Caco-2 (cell line): ENCODE data around the gene GARRE1. TPM values are rescaled to one million over a fixed set of nuclear protein-coding genes. Genes with fewer than 3 reads are reported as not detected.

Source experiments
- BruUV-seq: library from RNA; stranded (reverse); fragments of 400-500 nt; replicated peaks from 2 replicates; lab custom pipeline; 2021; lab: Mats Ljungman, UMichigan
- CTCF ChIA-PET: fragments of 300-600 bp; sonication (Branson Sonifier 250); formaldehyde crosslinking; loops from one replicate; lab custom pipeline; 2022; ENCODE audit warnings: antibody characterized with exemption; lab: Charles Lee
- POLR2A ChIA-PET: fragments of 300-600 bp; sonication (Branson Sonifier 250); formaldehyde crosslinking; loops from one replicate; lab custom pipeline; 2022; ENCODE audit warnings: antibody characterized with exemption; lab: Charles Lee
- DNase-seq, 2 experiments: peaks; one replicate each; pipeline versions ENCODE4 v3.0.0 to v3.0.0-alpha.2; 2020 to 2022
- H3K27me3 ChIP-seq: replicated peaks from 2 replicates; pipeline ENCODE4 v1.6.0; 2011; ENCODE audit warnings: low read length; ENCODE audit not compliant: control insufficient read depth, insufficient read depth
- H3K36me3 ChIP-seq: 2 replicates; pipeline ENCODE4 v1.5.1; 2011; ENCODE audit warnings: low read length; ENCODE audit not compliant: control insufficient read depth, insufficient read depth
- H3K4me1 ChIP-seq: fragments of 250-450 bp; sonication (Bioruptor Pico); 2 replicates; pipeline ENCODE4 v1.5.1; 2020; ENCODE audit warnings: mild to moderate bottlenecking
- H3K4me3 ChIP-seq: 2 replicates; pipeline ENCODE4 v1.5.1; 2011; ENCODE audit warnings: low read depth, mild to moderate bottlenecking, control low read depth, low read length
- H3K9me3 ChIP-seq: fragments of 250-450 bp; sonication (Bioruptor Pico); 2 replicates; pipeline ENCODE4 v1.5.1; 2020; ENCODE audit warnings: mild to moderate bottlenecking, moderate library complexity
- H3K27ac Mint-ChIP-seq: one replicate; pipeline ENCODE4 v1.8.0; 2022; ENCODE audit warnings: mixed read lengths; ENCODE audit not compliant: unreplicated experiment
- H3K27me3 Mint-ChIP-seq: one replicate; pipeline ENCODE4 v1.8.0; 2022; ENCODE audit warnings: mixed read lengths; ENCODE audit not compliant: insufficient read depth, unreplicated experiment
- H3K36me3 Mint-ChIP-seq: one replicate; pipeline ENCODE4 v1.8.0; 2022; ENCODE audit warnings: mild to moderate bottlenecking, mixed read lengths; ENCODE audit not compliant: insufficient read depth, unreplicated experiment
- H3K4me1 Mint-ChIP-seq: one replicate; pipeline ENCODE4 v1.8.0; 2022; ENCODE audit warnings: low read depth, mixed read lengths; ENCODE audit not compliant: unreplicated experiment
- H3K4me3 Mint-ChIP-seq: one replicate; pipeline ENCODE4 v1.8.0; 2022; ENCODE audit warnings: mild to moderate bottlenecking, moderate library complexity, mixed read lengths; ENCODE audit not compliant: unreplicated experiment
- H3K9me3 Mint-ChIP-seq: one replicate; pipeline ENCODE4 v1.8.0; 2022; ENCODE audit warnings: mixed read lengths; ENCODE audit not compliant: unreplicated experiment
- intact Hi-C: fragments of 100-400 bp; cut with micrococcal nuclease; formaldehyde crosslinking; loops from one replicate; pipeline ENCODE4 v1.10.0; 2022; ENCODE audit not compliant: unreplicated experiment
- total RNA-seq: library from RNA; stranded (reverse); gene quantifications from 2 replicates; pipeline ENCODE4 v1.2.3, GENCODE V29; 2022
- TF ChIP-seq, protein P1 (sequence below), 2 experiments: fragments of 200-600 bp in 1 of 2; IDR thresholded peaks; 1 replicate in 1 of 2; 2 replicates in 1 of 2; pipeline versions ENCODE4 v1.5.1 to v1.8.0; 2011 to 2022; ENCODE audit warnings: antibody characterized with exemption in 1 of 2, control low read depth in 1 of 2, inconsistent platforms in 1 of 2, low read depth in 1 of 2, low read length in 1 of 2, mild to moderate bottlenecking in 1 of 2, moderate library complexity in 1 of 2; ENCODE audit not compliant: insufficient read depth in 1 of 2, severe bottlenecking in 1 of 2, unreplicated experiment in 1 of 2

Gene GARRE1
- total RNA-seq, 1 experiment from 2014 or later: 20.2 TPM

DNA sequence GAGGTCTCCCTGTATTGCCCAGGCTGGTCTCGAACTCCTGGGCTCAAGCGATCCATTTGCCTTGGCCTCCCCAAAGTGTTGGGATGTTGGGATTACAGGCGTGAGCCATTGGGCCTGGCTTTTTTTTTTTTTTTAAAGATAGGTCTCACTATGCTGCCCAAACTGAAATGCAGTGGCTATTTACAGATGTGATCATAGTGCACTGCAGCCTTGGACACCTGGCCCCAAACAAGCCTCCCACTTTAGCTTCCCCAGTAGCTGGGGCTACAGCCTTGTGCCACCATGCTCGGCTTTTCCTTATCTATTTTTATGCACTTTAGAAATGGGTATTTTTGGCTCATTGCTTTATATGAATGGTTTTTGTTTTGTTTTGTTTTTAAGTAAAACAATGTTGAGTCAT is 44.6 kb upstream of the GARRE1 start:
- Histone ChIP-seq H3K9me3 (no peaks in the 10 kb centered on the region), H3K4me1 (peaks cover 5% of the 10 kb centered on the region; the same call in 1 of the 2 replicates), H3K36me3 (peaks cover 1% of the 10 kb centered on the region; the same call in 1 of the 2 replicates), H3K4me3 (no peak overlapping the region), H3K27me3 (no peaks in the 10 kb centered on the region)
- Mint-ChIP-seq H3K9me3 (no peaks in the 10 kb centered on the region), H3K27ac (no peak overlapping the region), H3K4me3 (no peak overlapping the region), H3K4me1 (peaks cover 6% of the 10 kb centered on the region), H3K36me3 (peaks cover 88% of the 10 kb centered on the region), H3K27me3 (no peaks in the 10 kb centered on the region)
- ChIA-PET POLR2A (interaction anchor here (0.7 kb wide), 1 partner anchor 212 kb away, joined by 5 read pairs; no protein-coding TSS in a partner anchor), CTCF (interaction anchor here (0.7 kb wide), 1 partner anchor 438 kb away, joined by 3 read pairs; no protein-coding TSS in a partner anchor)
- BruUV-seq: no TSS peak
- no peak for DNase-seq
- TF ChIP-seq, protein P1, sequence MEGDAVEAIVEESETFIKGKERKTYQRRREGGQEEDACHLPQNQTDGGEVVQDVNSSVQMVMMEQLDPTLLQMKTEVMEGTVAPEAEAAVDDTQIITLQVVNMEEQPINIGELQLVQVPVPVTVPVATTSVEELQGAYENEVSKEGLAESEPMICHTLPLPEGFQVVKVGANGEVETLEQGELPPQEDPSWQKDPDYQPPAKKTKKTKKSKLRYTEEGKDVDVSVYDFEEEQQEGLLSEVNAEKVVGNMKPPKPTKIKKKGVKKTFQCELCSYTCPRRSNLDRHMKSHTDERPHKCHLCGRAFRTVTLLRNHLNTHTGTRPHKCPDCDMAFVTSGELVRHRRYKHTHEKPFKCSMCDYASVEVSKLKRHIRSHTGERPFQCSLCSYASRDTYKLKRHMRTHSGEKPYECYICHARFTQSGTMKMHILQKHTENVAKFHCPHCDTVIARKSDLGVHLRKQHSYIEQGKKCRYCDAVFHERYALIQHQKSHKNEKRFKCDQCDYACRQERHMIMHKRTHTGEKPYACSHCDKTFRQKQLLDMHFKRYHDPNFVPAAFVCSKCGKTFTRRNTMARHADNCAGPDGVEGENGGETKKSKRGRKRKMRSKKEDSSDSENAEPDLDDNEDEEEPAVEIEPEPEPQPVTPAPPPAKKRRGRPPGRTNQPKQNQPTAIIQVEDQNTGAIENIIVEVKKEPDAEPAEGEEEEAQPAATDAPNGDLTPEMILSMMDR (IDR thresholded peaks at IDR 0.05; ENCODE audit: insufficient read depth in 1 of 2, low read depth in 1 of 2, low read length in 1 of 2, severe bottlenecking in 1 of 2, unreplicated experiment in 1 of 2): no peak
- intact Hi-C loops: no loop called here

DNA sequence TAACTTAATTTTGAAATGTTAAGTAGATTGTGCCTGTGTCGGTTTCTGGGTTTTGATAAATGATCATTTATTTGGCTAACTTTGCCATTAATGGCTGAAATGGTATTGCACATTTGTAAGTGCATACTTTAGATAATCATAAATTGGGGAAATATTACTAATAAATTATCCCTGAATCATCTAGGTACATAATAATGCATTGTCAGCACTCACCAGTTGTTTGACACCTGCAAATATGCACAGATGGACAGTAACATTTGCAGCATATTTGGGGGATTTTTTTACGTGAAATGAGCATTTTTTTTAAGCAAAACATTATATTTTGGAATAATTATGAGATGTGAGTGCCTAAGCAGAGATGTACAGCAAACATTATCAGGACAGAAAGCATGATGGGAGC is 41.1 kb upstream of the GARRE1 start:
- Mint-ChIP-seq H3K4me1 (no peaks in the 10 kb centered on the region), H3K27me3 (no peaks in the 10 kb centered on the region), H3K36me3 (peaks cover 88% of the 10 kb centered on the region), H3K4me3 (no peak overlapping the region), H3K9me3 (no peaks in the 10 kb centered on the region), H3K27ac (no peak overlapping the region)
- ChIA-PET POLR2A (interaction anchor here (0.5 kb wide), 1 partner anchor 23 kb away, joined by 6 read pairs; no protein-coding TSS in a partner anchor), CTCF (no interaction called here)
- Histone ChIP-seq H3K4me3 (no peak overlapping the region), H3K9me3 (no peaks in the 10 kb centered on the region), H3K36me3 (peaks cover 1% of the 10 kb centered on the region; the same call in 1 of the 2 replicates), H3K27me3 (no peaks in the 10 kb centered on the region), H3K4me1 (peaks cover 5% of the 10 kb centered on the region; the same call in 1 of the 2 replicates)
- DNase-seq: no peak
- BruUV-seq: no TSS peak
- intact Hi-C loops: no loop called here
- TF ChIP-seq, protein P1 (IDR thresholded peaks at IDR 0.05; ENCODE audit: insufficient read depth in 1 of 2, low read depth in 1 of 2, low read length in 1 of 2, severe bottlenecking in 1 of 2, unreplicated experiment in 1 of 2): no peak

DNA sequence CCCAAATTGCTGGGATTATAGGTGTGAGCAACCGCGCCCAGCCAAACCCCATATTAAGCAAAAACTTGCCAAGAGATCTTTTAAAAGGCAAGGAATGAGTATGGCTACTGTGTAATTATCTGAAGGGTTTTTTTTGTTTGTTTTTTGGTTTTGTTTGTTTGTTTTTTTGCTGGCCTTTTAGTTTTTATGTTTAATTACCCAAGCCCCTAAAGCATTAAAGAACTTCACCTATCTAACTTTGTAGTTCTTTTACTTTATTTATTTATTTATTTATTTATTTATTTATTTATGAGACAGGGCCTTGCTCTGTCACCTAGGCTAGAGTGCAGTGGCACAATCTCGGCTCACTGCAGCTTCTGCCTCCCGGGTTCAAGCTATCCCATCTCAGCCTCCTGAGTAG is 40.3 kb upstream of the GARRE1 start:
- no TSS peak for BruUV-seq
- no peaks in the 10 kb centered on the region for H3K9me3 Mint-ChIP-seq
- CTCF ChIA-PET: no interaction called here
- DNase-seq: no peak
- peaks cover 5% of the 10 kb centered on the region; the same call in 1 of the 2 replicates for H3K4me1 ChIP-seq
- POLR2A ChIA-PET: no interaction called here
- no peak overlapping the region for H3K4me3 ChIP-seq
- peaks cover 96% of the 10 kb centered on the region for H3K36me3 Mint-ChIP-seq
- H3K4me3 Mint-ChIP-seq: no peak overlapping the region
- intact Hi-C loops: no loop called here
- H3K9me3 ChIP-seq: no peaks in the 10 kb centered on the region
- H3K36me3 ChIP-seq: peaks cover 1% of the 10 kb centered on the region; the same call in 1 of the 2 replicates
- no peaks in the 10 kb centered on the region for H3K27me3 Mint-ChIP-seq
- TF ChIP-seq, protein P1 (IDR thresholded peaks at IDR 0.05; ENCODE audit: insufficient read depth in 1 of 2, low read depth in 1 of 2, low read length in 1 of 2, severe bottlenecking in 1 of 2, unreplicated experiment in 1 of 2): no peak
- H3K27me3 ChIP-seq: no peaks in the 10 kb centered on the region
- H3K27ac Mint-ChIP-seq: no peak overlapping the region
- no peaks in the 10 kb centered on the region for H3K4me1 Mint-ChIP-seq
